ENCODE results near the gene RIPK3. TPM values are rescaled to one million over a fixed set of nuclear protein-coding genes. Genes with fewer than 3 reads are reported as not detected.

RIPK3 gene
- total RNA-seq, 1 donor from 2014 or later, result 0.68 TPM

- DNase-seq (ENCODE audit: low spot score) (no peak), ATAC-seq (no peak)
Observed at GRCh38 chr14:24325041-24325530, 14.7 kb downstream of the RIPK3 start.

- DNase-seq (ENCODE audit: low spot score), result no peak
- ATAC-seq, result no peak
Observed at GRCh38 chr14:24324024-24324423, 15.8 kb downstream of the RIPK3 start.

- ATAC-seq (no peak), DNase-seq (ENCODE audit: low spot score) (no peak)
Observed at GRCh38 chr14:24323341-24323740, 16.4 kb downstream of the RIPK3 start.

- ATAC-seq (no peak), DNase-seq (ENCODE audit: low spot score) (no peak)
Observed at GRCh38 chr14:24322672-24323071, 17.1 kb downstream of the RIPK3 start.

- ATAC-seq, result no peak
Observed at GRCh38 chr14:24321212-24321975, 18.4 kb downstream of the RIPK3 start.

GRCh38 chr14:24317141-24317928, 22.5 kb downstream of the RIPK3 start:
- ATAC-seq, result no peak
- DNase-seq (ENCODE audit: low spot score), result no peak

More at GRCh38 chr14:24321212-24321975, 18.4 kb downstream of the RIPK3 start:
- DNase-seq (ENCODE audit: low spot score), result no peak

GRCh38 chr14:24316597-24316950, 23.2 kb downstream of the RIPK3 start:
- no peak for DNase-seq (ENCODE audit: low spot score)
- ATAC-seq, result no peak

GRCh38 chr14:24315807-24316596, 23.8 kb downstream of the RIPK3 start:
- DNase-seq (ENCODE audit: low spot score), result peak; percentile 72

GRCh38 chr14:24315243-24315806, 24.5 kb downstream of the RIPK3 start:
- ATAC-seq, result no peak
- no peak for DNase-seq (ENCODE audit: low spot score)

More at GRCh38 chr14:24315807-24316596, 23.8 kb downstream of the RIPK3 start:
- peak; percentile 65 for ATAC-seq

GRCh38 chr14:24314377-24315193, 25.2 kb downstream of the RIPK3 start:
- DNase-seq (ENCODE audit: low spot score), result peak; percentile 76

GRCh38 chr14:24313913-24314312, 25.9 kb downstream of the RIPK3 start:
- no peak for ATAC-seq
- no peak for DNase-seq (ENCODE audit: low spot score)

More at GRCh38 chr14:24314377-24315193, 25.2 kb downstream of the RIPK3 start:
- peak; percentile 8 for ATAC-seq

- peak; percentile 56 for DNase-seq (ENCODE audit: low spot score)
- ATAC-seq, result no peak
Observed at GRCh38 chr14:24312736-24313507, 26.9 kb downstream of the RIPK3 start.

- ATAC-seq (no peak), DNase-seq (ENCODE audit: low spot score) (peak; percentile 62)
Observed at GRCh38 chr14:24311837-24312615, 27.8 kb downstream of the RIPK3 start.

- DNase-seq (ENCODE audit: low spot score), result peak; percentile 91
- ATAC-seq, result peak; percentile 69
Observed at GRCh38 chr14:24310646-24311604, 28.9 kb downstream of the RIPK3 start, which contains the start of gene LTB4R. Gene LTB4R (plus strand): TSS chr14:24311502. CDS start chr14:24315652, 4,150 bp downstream.

- ATAC-seq, result peak; percentile 46
- peak; percentile 85 for DNase-seq (ENCODE audit: low spot score)
Observed at GRCh38 chr14:24310265-24310645, 29.5 kb downstream of the RIPK3 start.

- ATAC-seq, result no peak
- DNase-seq (ENCODE audit: low spot score), result no peak
Observed at GRCh38 chr14:24309538-24310264, 30.1 kb downstream of the RIPK3 start, which contains the start of gene LTB4R2. Gene LTB4R2 (plus strand): TSS chr14:24310140. CDS start chr14:24310665, 525 bp downstream.

Data from left lobe of liver (tissue), 2 donors.